ENCODE measurements around the gene TRMT44.

Gene TRMT44

GRCh38 chr4:8409264-8410065 lies 31.1 kb upstream of the TRMT44 start:
- H4K20me1 ChIP-seq (ENCODE audit: insufficient read depth, low read length) = peaks cover 7% of the 10 kb centered on the region; the same call in 1 of the 2 replicates
- H3K4me3 ChIP-seq (ENCODE audit: low read depth in 1 of 2, low read length in 2 of 2) = no peak overlapping the region
- no peak overlapping the region for H3K9ac ChIP-seq (ENCODE audit: low read depth, low read length)
- H2AFZ ChIP-seq (ENCODE audit: low read depth, low read length) = no peak overlapping the region
- ATAC-seq (ENCODE audit: insufficient read depth, low read depth) (peak; percentile 90), DNase-seq (peak; percentile 77)
- H3K36me3 ChIP-seq (ENCODE audit: insufficient read depth, low read length) = peaks cover 27% of the 10 kb centered on the region
- no peaks in the 10 kb centered on the region for H3K4me1 ChIP-seq (ENCODE audit: insufficient read depth, low read length)
- H3K27ac ChIP-seq (ENCODE audit: low read length) = no peak overlapping the region
- H3K27me3 ChIP-seq (ENCODE audit: insufficient read depth, low read length, poor library complexity) = no peaks in the 10 kb centered on the region
- H3K9me3 ChIP-seq (ENCODE audit: insufficient read depth, low read length, severe bottlenecking) = no peaks in the 10 kb centered on the region
- H3K4me2 ChIP-seq (ENCODE audit: insufficient read depth, low read length) = no peak overlapping the region
- no peaks in the 10 kb centered on the region for H3K79me2 ChIP-seq (ENCODE audit: insufficient read depth, low read length)
- no peak for TF ChIP-seq CTCF (IDR thresholded peaks at IDR 0.05; ENCODE audit: borderline replicate concordance, extremely low read depth, low read length, poor library complexity, severe bottlenecking)
- TF ChIP-seq EZH2 (IDR thresholded peaks at IDR 0.05; ENCODE audit: borderline replicate concordance, low read depth, low read length, severe bottlenecking) = no peak

GRCh38 chr4:8410066-8410625 lies 30.4 kb upstream of the TRMT44 start:
- ATAC-seq (ENCODE audit: insufficient read depth, low read depth) = no peak
- Histone ChIP-seq H3K79me2 (ENCODE audit: insufficient read depth, low read length) (no peaks in the 10 kb centered on the region), H2AFZ (ENCODE audit: low read depth, low read length) (no peak overlapping the region), H3K27me3 (ENCODE audit: insufficient read depth, low read length, poor library complexity) (no peaks in the 10 kb centered on the region), H3K4me3 (ENCODE audit: low read depth in 1 of 2, low read length in 2 of 2) (no peak overlapping the region), H3K27ac (ENCODE audit: low read length) (no peak overlapping the region), H3K4me1 (ENCODE audit: insufficient read depth, low read length) (no peaks in the 10 kb centered on the region), H3K9me3 (ENCODE audit: insufficient read depth, low read length, severe bottlenecking) (no peaks in the 10 kb centered on the region), H4K20me1 (ENCODE audit: insufficient read depth, low read length) (peaks cover 7% of the 10 kb centered on the region; the same call in 1 of the 2 replicates), H3K9ac (ENCODE audit: low read depth, low read length) (no peak overlapping the region), H3K4me2 (ENCODE audit: insufficient read depth, low read length) (no peak overlapping the region), H3K36me3 (ENCODE audit: insufficient read depth, low read length) (peaks cover 31% of the 10 kb centered on the region)
- TF ChIP-seq EZH2 (IDR thresholded peaks at IDR 0.05; ENCODE audit: borderline replicate concordance, low read depth, low read length, severe bottlenecking) (no peak), CTCF (IDR thresholded peaks at IDR 0.05; ENCODE audit: borderline replicate concordance, extremely low read depth, low read length, poor library complexity, severe bottlenecking) (no peak)
- DNase-seq = no peak

- H3K4me1 ChIP-seq (ENCODE audit: insufficient read depth, low read length) = no peaks in the 10 kb centered on the region
- DNase-seq (peak; percentile 12), ATAC-seq (ENCODE audit: insufficient read depth, low read depth) (no peak)
- no peak overlapping the region for H3K4me3 ChIP-seq (ENCODE audit: low read depth in 1 of 2, low read length in 2 of 2)
- no peak overlapping the region for H2AFZ ChIP-seq (ENCODE audit: low read depth, low read length)
- no peak overlapping the region for H3K4me2 ChIP-seq (ENCODE audit: insufficient read depth, low read length)
- TF ChIP-seq EZH2 (IDR thresholded peaks at IDR 0.05; ENCODE audit: borderline replicate concordance, low read depth, low read length, severe bottlenecking) (no peak), CTCF (IDR thresholded peaks at IDR 0.05; ENCODE audit: borderline replicate concordance, extremely low read depth, low read length, poor library complexity, severe bottlenecking) (peak; percentile 38)
- H3K79me2 ChIP-seq (ENCODE audit: insufficient read depth, low read length) = no peaks in the 10 kb centered on the region
- H3K27me3 ChIP-seq (ENCODE audit: insufficient read depth, low read length, poor library complexity) = no peaks in the 10 kb centered on the region
- H3K9ac ChIP-seq (ENCODE audit: low read depth, low read length) = no peak overlapping the region
- H3K9me3 ChIP-seq (ENCODE audit: insufficient read depth, low read length, severe bottlenecking) = no peaks in the 10 kb centered on the region
- peaks cover 27% of the 10 kb centered on the region for H3K36me3 ChIP-seq (ENCODE audit: insufficient read depth, low read length)
- no peak overlapping the region for H3K27ac ChIP-seq (ENCODE audit: low read length)
- peaks cover 7% of the 10 kb centered on the region; the same call in 1 of the 2 replicates for H4K20me1 ChIP-seq (ENCODE audit: insufficient read depth, low read length)
Measured at GRCh38 chr4:8410641-8411271, 29.8 kb upstream of the TRMT44 start.
